Measurements from ENCODE around the gene DTNB. TPM values are rescaled to one million over a fixed set of nuclear protein-coding genes. Genes with fewer than 3 reads are reported as not detected.
"Not testable (repeated sequence)": the region's sequence is repeated elsewhere in the genome, so short reads cannot be mapped to it uniquely, and the experiment has no call there.

DTNB gene
- total RNA-seq, 2 donors from 2014 or later: 4.3 to 4.4 TPM

- peaks cover 0 to 8% of the 10 kb centered on the region in 2 donors for H3K4me1 ChIP-seq
- no peak overlapping the region for H3K27ac ChIP-seq
- no peak for TF ChIP-seq CTCF (IDR thresholded peaks at IDR 0.05)
- no peaks in the 10 kb centered on the region for H3K36me3 ChIP-seq
- no peaks in the 10 kb centered on the region for H3K27me3 ChIP-seq
- H3K4me3 ChIP-seq: no peak overlapping the region
- no peak for DNase-seq (ENCODE audit: low spot score)
- H3K9me3 ChIP-seq: no peaks in the 10 kb centered on the region
Observed at GRCh38 chr2:25615386-25615785, 58.0 kb downstream of the DTNB start.

- no peaks in the 10 kb centered on the region for H3K36me3 ChIP-seq
- no peak for TF ChIP-seq CTCF (IDR thresholded peaks at IDR 0.05)
- no peak overlapping the region for H3K4me3 ChIP-seq
- no peaks in the 10 kb centered on the region for H3K27me3 ChIP-seq
- no peak for DNase-seq (ENCODE audit: low spot score)
- H3K27ac ChIP-seq: no peak overlapping the region
- no peaks in the 10 kb centered on the region for H3K9me3 ChIP-seq
- peaks cover 0 to 8% of the 10 kb centered on the region in 2 donors for H3K4me1 ChIP-seq
Observed at GRCh38 chr2:25614711-25615110, 58.7 kb downstream of the DTNB start.

- no peaks in the 10 kb centered on the region for H3K9me3 ChIP-seq
- H3K4me1 ChIP-seq: no peaks in the 10 kb centered on the region
- H3K36me3 ChIP-seq: no peaks in the 10 kb centered on the region
- no peak for TF ChIP-seq CTCF (IDR thresholded peaks at IDR 0.05)
- DNase-seq (ENCODE audit: low spot score): no peak
- H3K4me3 ChIP-seq: no peak overlapping the region
- H3K27me3 ChIP-seq: no peaks in the 10 kb centered on the region
- H3K27ac ChIP-seq: no peak overlapping the region
Observed at GRCh38 chr2:25608718-25609117, 64.7 kb downstream of the DTNB start.

- peak; percentile 25 to 70 for TF ChIP-seq CTCF (IDR thresholded peaks at IDR 0.05)
- Histone ChIP-seq H3K27me3 (no peaks in the 10 kb centered on the region), H3K4me1 (no peaks in the 10 kb centered on the region), H3K9me3 (no peaks in the 10 kb centered on the region), H3K4me3 (no peak overlapping the region), H3K27ac (no peak overlapping the region), H3K36me3 (no peaks in the 10 kb centered on the region)
- DNase-seq (ENCODE audit: low spot score): no peak
Observed at GRCh38 chr2:25606892-25607291, 66.5 kb downstream of the DTNB start.

GRCh38 chr2:25602333-25602723, 71.0 kb downstream of the DTNB start:
- Histone ChIP-seq H3K27me3 (no peaks in the 10 kb centered on the region), H3K36me3 (no peaks in the 10 kb centered on the region), H3K27ac (no peak overlapping the region), H3K4me3 (no peak overlapping the region), H3K4me1 (no peaks in the 10 kb centered on the region), H3K9me3 (no peaks in the 10 kb centered on the region)
- no peak for DNase-seq (ENCODE audit: low spot score)
- no peak for TF ChIP-seq CTCF (IDR thresholded peaks at IDR 0.05)

GRCh38 chr2:25601711-25602332, 71.6 kb downstream of the DTNB start:
- H3K27me3 ChIP-seq; H3K9me3 ChIP-seq; H3K4me3 ChIP-seq; DNase-seq (ENCODE audit: low spot score); H3K36me3 ChIP-seq; H3K27ac ChIP-seq; H3K4me1 ChIP-seq: not testable (repeated sequence)

Measured in right atrium auricular region (tissue), 2 donors.